HG02678 (cell line): ENCODE data around the gene RASSF1.
"Not testable (repeated sequence)": the region's sequence is repeated elsewhere in the genome, so short reads cannot be mapped to it uniquely, and the experiment has no call there.

Source experiments
- ATAC-seq: cut with Tn5 transposase; IDR thresholded peaks from one replicate; pipeline ENCODE4 v1.9.1; 2021; ENCODE audit warnings: mild to moderate bottlenecking, moderate library complexity; ENCODE audit not compliant: unreplicated experiment

Gene RASSF1

DNA sequence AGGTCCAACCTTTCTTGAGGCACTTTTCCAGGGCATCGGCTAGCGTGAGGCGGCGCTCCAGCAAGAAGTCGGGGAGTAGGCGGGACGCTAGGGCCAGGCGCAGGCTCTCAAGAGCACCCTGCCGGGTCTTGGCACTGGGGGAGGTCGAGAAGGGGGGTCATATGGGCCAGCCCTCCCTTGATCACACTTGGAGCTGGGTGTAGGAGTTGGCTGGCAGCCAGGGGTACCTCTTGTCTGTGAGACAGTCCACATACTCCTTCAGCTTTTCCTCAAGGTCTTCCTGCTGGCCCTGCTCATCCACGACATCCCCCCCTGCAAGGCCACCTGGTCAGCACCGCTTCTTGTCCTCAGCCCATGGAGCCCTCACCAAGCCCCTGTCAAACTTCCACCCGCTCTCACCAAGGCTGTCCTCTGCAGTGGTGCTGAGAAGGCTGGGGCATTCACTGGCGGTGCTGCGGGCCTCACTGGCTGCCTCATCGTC lies 50.4 kb downstream of the RASSF1 start:
- ATAC-seq: no peak

DNA sequence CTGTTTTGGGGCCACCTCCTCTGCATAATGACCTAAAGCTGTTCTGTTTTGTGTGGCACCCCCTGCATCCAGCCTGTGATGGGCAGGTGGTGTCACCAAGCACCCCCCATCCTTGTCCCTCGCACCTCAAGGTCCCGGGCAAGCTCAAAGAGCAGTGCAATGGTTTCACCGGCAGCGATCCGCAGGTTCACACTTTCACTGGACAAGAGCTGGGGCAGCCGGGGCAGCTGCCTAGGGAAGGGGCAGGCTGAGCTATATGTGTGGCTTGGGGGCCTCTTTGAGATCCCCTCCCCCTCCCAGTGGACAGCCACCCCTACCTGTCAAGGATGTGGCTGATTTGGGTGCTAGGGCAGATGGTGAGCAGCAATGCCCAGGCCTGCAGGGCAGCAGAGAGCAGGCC lies 51.5 kb downstream of the RASSF1 start:
- ATAC-seq: no peak

GRCh38 chr3:50288387-50289007 lies 52.1 kb downstream of the RASSF1 start:
- ATAC-seq: no peak

GRCh38 chr3:50287262-50287661 lies 53.4 kb downstream of the RASSF1 start:
- ATAC-seq: no peak

DNA sequence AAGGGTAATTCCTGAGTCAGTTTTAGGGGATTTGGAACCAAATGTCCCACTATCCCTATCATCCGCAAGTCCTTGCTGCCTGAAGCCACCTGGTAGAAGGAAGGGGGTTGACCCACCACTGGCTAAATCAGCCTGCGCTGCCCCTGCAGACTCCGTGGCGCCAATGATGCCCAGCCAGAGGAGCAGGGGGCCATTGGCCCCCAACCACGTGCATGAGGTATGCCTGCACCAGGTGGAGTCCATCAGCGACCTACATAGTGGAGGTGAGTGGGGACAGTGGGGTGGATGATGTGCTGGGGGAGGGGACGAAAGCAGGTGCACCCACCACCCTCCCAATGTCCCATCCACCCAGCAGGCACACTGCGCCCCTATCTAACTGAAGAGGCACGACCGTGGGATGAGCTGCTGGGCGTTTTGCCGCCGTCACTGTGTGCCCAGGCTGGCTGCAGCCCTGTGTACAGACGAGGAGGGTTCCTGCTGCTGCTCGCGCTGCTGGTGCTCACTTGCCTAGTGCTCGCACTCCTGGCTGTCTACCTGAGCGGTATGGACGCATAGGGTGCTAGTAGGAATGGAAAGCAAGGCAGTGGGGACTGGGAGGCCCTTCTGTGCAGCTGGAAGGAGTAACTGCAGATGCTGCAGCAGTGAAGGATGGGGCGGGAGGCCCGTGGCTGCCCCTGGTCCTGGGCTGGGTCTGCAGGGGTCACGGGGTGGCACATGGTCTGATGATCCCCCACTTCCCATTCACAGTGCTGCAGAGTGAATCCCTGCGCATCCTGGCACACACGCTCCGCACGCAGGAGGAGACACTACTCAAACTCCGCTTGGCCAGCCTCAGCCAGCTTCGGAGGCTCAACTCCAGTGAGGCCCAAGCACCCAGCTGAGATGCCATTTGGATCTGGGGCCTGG lies 54.1 kb downstream of the RASSF1 start:
- no peak for ATAC-seq

- ATAC-seq: not testable (repeated sequence)
Observed at GRCh38 chr3:50284121-50284520, 56.5 kb downstream of the RASSF1 start.
